Karpas-422 (cell line): ENCODE results near the gene VSIG10L2. TPM values are rescaled to one million over a fixed set of nuclear protein-coding genes. Genes with fewer than 3 reads are reported as not detected.

ENCODE experiments used
- DNase-seq: peaks from one replicate; pipeline ENCODE4 v3.0.0-alpha.2; 2015
- H2AFZ ChIP-seq: fragments of 200-600 bp; sonication (generic); 2 replicates; pipeline ENCODE4 v1.6.1; 2014; ENCODE audit warnings: antibody characterized with exemption, low read length, mixed read lengths
- H3K27ac ChIP-seq: fragments of 200-600 bp; sonication (generic); 2 replicates; pipeline ENCODE4 v1.5.1; 2014; ENCODE audit warnings: mild to moderate bottlenecking, low read length, moderate library complexity
- H3K27me3 ChIP-seq: fragments of 200-600 bp; sonication (generic); 2 replicates; pipeline ENCODE4 v1.6.1; 2014; ENCODE audit warnings: low read length, mixed read lengths
- H3K36me3 ChIP-seq: fragments of 200-600 bp; sonication (generic); 2 replicates; pipeline ENCODE4 v1.6.1; 2014; ENCODE audit warnings: low read length, mixed read lengths; ENCODE audit not compliant: insufficient read depth
- H3K4me1 ChIP-seq: fragments of 200-600 bp; sonication (generic); 2 replicates; pipeline ENCODE4 v1.6.1; 2014; ENCODE audit warnings: mild to moderate bottlenecking, low read length, mixed read lengths
- H3K4me2 ChIP-seq: fragments of 200-600 bp; sonication (generic); 2 replicates; pipeline ENCODE4 v1.6.1; 2014; ENCODE audit warnings: low read length, low read depth, mild to moderate bottlenecking; ENCODE audit not compliant: poor library complexity, severe bottlenecking
- H3K4me3 ChIP-seq: fragments of 200-600 bp; sonication (generic); 2 replicates; pipeline ENCODE4 v1.5.1; 2014; ENCODE audit warnings: mild to moderate bottlenecking, antibody characterized with exemption, low read length, mixed read lengths
- H3K79me2 ChIP-seq: fragments of 200-600 bp; sonication (generic); 2 replicates; pipeline ENCODE4 v1.6.1; 2014; ENCODE audit warnings: mild to moderate bottlenecking, low read length, mixed read lengths
- H3K9ac ChIP-seq: fragments of 200-600 bp; sonication (generic); 2 replicates; pipeline ENCODE4 v1.6.0; 2014; ENCODE audit warnings: low read length
- H3K9me2 ChIP-seq: fragments of 200-600 bp; sonication (generic), shearing (Covaris generic); replicated peaks from 2 replicates; pipeline ENCODE4 v1.6.0; 2014; ENCODE audit warnings: mild to moderate bottlenecking, low read length, moderate library complexity; ENCODE audit not compliant: insufficient read depth
- H3K9me3 ChIP-seq: fragments of 300-700, 200-600 bp; sonication (generic); 2 replicates; pipeline ENCODE4 v1.6.1; 2014; ENCODE audit warnings: low read length, mixed read lengths
- H4K20me1 ChIP-seq: fragments of 200-600 bp; sonication (generic); 2 replicates; pipeline ENCODE4 v1.6.1; 2014; ENCODE audit warnings: mild to moderate bottlenecking, antibody characterized with exemption, low read length, low read depth; ENCODE audit not compliant: insufficient read depth
- total RNA-seq: library from RNA; depleted of rRNA; stranded (reverse); fragments of >200 nt; shearing (Covaris generic); gene quantifications from 2 replicates; pipeline ENCODE4 v1.2.3, GENCODE V29; 2014; ENCODE audit warnings: low replicate concordance; rRNA removed

VSIG10L2 gene
- not detected in 2 replicates for total RNA-seq

DNA sequence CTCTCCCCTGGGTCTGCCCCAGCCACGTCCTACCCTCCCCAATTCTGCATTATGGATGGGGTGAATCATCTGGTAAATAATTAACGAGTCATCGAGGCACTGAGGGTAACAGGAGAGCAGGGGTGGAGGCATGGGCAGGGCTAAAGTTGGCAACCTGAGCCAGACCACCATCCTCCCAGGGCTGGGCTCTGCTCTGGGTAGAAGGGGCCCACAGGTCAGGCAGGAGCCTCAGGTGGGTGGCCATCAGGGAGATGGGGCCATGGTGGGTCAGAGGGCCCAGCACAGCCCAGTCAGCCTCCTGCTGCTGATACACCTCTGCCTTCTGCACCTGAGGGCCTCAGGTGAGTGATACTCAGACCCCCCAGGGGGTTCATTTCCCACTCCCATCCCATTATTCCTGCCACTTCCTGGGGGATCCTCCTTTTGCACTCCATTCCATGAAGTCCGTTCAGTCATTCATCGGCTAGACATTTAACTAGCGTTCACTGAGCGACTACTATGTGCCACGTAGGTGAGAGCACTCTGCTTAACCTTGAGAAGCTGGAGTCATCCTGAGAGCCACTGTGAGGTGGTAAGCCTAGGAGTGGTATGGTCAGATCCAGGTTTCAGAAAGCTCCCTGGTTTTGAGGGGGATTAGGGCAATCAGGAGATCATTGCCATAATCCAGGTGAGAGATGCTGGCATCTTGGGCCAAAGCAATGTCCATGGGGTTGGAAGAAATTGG, at the start of gene VSIG10L2:
TSS of gene VSIG10L2 (plus strand) at position 248 of the 724 bp plus-strand sequence. CDS start at position 260, 12 bp downstream.
- Histone ChIP-seq H3K4me2 (no peak within 1 kb of the TSS), H3K9me3 (no peaks in the 10 kb centered on the region), H3K27me3 (no peaks in the 10 kb centered on the region), H2AFZ (no peak within 1 kb of the TSS), H3K4me3 (no peak within 1 kb of the TSS), H3K9ac (no peak within 1 kb of the TSS), H3K9me2 (no peaks in the 10 kb centered on the region), H3K79me2 (no peaks in the 10 kb centered on the region), H3K36me3 (no peaks in the 10 kb centered on the region), H3K27ac (no peak within 1 kb of the TSS), H4K20me1 (no peaks in the 10 kb centered on the region), H3K4me1 (no peaks in the 10 kb centered on the region)
- DNase-seq: no peak

DNA sequence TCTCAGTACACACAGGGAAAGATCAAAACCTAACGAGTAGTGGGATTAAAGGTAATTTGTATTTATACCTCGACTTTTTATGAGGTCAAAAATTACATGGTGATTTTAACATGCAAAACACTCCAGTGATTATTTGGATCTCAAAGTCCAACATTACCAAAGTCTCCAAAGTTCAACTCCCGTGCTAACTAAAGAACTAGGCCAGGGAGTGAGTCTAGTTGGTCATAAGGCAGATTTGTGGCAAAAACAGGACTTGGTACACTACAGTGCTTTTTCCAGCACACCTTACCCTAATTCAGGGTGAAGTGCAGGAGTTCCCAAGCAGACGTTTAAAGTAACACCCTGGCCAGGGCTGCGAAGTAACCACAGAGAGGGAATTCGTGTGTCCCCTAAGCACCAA, 44.0 kb upstream of the VSIG10L2 start:
- H3K79me2 ChIP-seq: peaks cover 41% of the 10 kb centered on the region
- peaks cover 5% of the 10 kb centered on the region for H3K4me1 ChIP-seq
- DNase-seq: no peak
- no peaks in the 10 kb centered on the region for H4K20me1 ChIP-seq
- peak overlapping the region; percentile 62 for H3K4me2 ChIP-seq
- H3K9me2 ChIP-seq: no peaks in the 10 kb centered on the region
- H2AFZ ChIP-seq: no peak overlapping the region
- no peak overlapping the region for H3K9ac ChIP-seq
- no peaks in the 10 kb centered on the region for H3K27me3 ChIP-seq
- H3K9me3 ChIP-seq: no peaks in the 10 kb centered on the region
- H3K36me3 ChIP-seq: no peaks in the 10 kb centered on the region
- H3K4me3 ChIP-seq: peak overlapping the region; percentile 92; the same call in 1 of the 2 replicates
- H3K27ac ChIP-seq: no peak overlapping the region

DNA sequence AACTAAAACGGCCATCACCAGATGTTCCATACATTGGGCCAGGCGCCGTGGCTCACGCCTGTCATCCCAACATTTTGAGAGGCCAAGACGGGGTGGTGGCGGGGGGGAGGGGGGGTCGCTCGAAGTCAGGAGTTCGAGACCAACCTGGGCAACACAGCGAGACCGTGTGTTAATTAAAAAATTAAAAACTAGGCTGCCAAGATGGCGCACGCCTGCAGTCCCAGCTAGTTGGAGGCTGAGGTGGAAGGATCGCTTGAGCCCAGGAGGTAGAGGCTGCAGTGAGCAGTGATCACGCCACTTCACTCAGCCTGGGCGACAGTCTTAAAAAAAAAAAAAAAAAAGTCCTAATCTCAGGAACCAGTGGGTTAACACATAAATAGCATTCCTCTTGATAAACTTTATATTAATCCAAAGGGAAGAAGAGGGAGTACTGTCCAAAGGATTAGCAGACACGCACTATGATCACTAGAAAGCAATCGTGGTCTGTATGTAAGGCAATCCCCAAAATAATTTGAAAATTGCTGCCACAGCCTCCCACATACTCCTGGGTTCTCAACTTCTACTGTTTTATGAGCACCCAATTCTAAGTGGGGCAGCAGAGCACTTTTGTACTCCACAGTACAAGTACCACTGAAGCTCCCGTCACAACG, 43.4 kb upstream of the VSIG10L2 start:
- no peak for DNase-seq
- Histone ChIP-seq H3K9me3 (no peaks in the 10 kb centered on the region), H4K20me1 (no peaks in the 10 kb centered on the region), H3K4me1 (peaks cover 5% of the 10 kb centered on the region), H3K36me3 (no peaks in the 10 kb centered on the region), H3K27me3 (no peaks in the 10 kb centered on the region), H3K4me3 (peak overlapping the region; percentile 92), H3K4me2 (peak overlapping the region; percentile 62), H2AFZ (0 out of 2 replicates have a peak overlapping the region, but pooled peaks have one; percentile 71), H3K9ac (peak overlapping the region; percentile 79), H3K27ac (no peak overlapping the region), H3K9me2 (no peaks in the 10 kb centered on the region), H3K79me2 (peaks cover 38% of the 10 kb centered on the region)

DNA sequence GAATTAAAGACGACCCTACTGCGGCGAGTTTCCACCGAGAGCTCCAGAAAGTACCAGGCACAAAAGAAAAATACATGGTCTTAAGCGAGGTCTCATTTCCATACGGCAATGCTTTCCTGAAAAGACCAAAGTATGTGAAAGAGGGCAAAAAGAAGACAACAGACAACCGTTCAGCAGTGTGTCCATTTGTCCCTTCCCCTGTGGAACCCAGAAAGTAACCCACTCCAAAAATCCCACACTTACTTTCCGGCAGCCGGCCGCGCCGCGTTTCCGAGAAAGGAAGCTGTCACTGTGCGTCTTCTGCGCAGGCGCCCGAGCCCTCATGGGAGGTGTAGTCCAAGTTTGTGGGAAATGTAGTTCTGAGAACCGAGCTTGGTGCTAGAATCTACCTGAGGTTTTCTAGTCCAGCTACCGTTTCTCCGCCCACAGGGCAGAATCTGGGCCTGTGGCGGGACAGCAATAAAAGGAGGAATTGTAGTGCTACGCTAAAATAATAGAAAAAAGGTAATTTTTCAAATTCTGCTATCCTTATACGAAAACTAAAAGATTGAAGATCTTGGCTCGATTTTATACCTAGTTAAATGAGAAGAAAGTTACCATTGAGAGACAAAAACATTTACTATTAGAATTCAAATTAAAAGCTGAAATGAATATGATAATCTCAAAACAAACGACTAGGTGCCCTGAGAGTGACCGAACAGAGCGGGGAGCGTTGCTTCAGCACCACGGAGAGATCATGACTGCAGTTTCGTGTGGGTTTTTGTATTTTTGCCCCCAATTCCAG, 42.7 kb upstream of the VSIG10L2 start, which contains the start of gene PUS3:
TSS of gene PUS3 (minus strand) at position 280 of the 784 bp plus-strand sequence. CDS start 6,922 bp downstream, outside the sequence.
- Histone ChIP-seq H2AFZ (0 out of 2 replicates have a peak within 1 kb of the TSS, but pooled peaks have one; percentile 71), H3K4me1 (peaks cover 5% of the 10 kb centered on the region), H3K27ac (no peak within 1 kb of the TSS), H3K4me3 (peak within 1 kb of the TSS; percentile 92), H4K20me1 (no peaks in the 10 kb centered on the region), H3K9ac (peak within 1 kb of the TSS; percentile 79), H3K27me3 (no peaks in the 10 kb centered on the region), H3K4me2 (peak within 1 kb of the TSS; percentile 62), H3K9me2 (no peaks in the 10 kb centered on the region), H3K9me3 (no peaks in the 10 kb centered on the region), H3K79me2 (peaks cover 32% of the 10 kb centered on the region), H3K36me3 (no peaks in the 10 kb centered on the region)
- DNase-seq: peak; percentile 85

DNA sequence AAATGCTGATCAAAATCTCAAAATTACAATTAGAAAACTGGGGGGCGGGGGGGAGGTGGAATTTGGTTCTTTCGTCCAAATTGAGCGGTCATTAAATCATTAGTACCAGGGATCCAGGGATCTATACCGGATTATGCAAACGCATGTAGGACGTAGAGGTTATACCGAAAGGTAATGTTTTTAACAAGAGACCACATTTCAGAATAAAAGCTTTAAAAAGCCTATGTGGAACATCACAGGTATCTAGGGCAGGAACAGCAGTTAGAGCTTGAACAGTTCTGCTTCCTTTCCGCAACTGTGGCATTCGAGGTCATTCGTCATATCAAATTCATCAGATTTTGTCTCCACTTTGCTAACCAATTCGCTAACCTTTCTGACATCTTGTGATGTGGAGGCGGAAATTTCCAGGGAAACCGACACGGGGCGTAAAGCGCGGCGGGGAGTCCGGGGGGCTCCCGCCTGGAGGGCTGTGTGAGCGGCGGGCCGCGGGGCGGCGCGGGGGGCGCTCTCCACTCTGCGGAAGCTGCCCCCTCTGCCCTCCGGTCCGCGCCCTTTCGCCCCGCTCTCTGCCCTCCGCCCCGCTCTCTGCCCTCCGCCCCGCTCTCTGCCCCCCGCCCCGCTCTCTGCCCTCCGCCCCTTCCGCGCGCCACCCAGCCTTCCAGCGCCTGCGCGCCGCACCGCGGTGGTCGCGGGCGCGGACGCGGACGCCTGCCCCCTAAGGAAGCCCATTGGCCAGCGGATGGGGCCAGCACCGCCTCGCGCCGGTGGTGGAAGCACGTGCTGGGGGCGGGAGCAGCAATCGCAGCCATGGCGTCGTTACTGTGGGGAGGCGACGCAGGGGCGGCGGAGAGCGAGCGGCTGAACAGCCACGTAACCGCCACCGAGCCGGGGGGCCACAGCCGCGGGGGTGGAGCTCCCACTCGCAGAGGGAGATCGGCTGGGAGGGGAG, 41.9 kb upstream of the VSIG10L2 start, which contains the start of gene DDX25:
TSS of gene DDX25 (plus strand) at position 798 of the 949 bp plus-strand sequence. CDS start at position 808, 10 bp downstream.
- Histone ChIP-seq H3K4me1 (peaks cover 5% of the 10 kb centered on the region), H3K4me2 (no peak within 1 kb of the TSS), H3K27me3 (no peaks in the 10 kb centered on the region), H3K27ac (no peak within 1 kb of the TSS), H3K4me3 (peak within 1 kb of the TSS; percentile 92; the same call in 1 of the 2 replicates), H3K9ac (no peak within 1 kb of the TSS), H2AFZ (no peak within 1 kb of the TSS), H3K9me2 (no peaks in the 10 kb centered on the region), H4K20me1 (no peaks in the 10 kb centered on the region), H3K79me2 (peaks cover 26% of the 10 kb centered on the region), H3K36me3 (no peaks in the 10 kb centered on the region), H3K9me3 (no peaks in the 10 kb centered on the region)
- no peak for DNase-seq

DNA sequence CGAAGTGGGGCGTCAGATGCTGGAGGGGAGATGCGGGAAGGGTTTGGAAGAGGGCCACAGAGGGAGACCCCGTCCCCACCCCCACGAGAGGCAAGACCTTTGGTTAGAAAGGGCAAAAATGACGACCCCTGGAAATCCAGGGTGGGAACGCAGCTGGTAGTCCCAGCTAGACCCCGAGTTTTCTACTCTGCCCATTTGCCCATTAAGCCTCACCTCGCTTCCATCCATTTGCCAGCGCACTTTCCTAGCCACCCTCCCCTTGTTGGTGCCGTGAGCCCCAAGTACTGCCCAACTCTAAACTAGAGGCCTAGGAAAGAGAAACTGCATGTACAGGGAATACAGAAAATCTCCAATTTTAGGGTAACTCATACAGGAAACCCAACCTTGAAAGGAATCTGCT, 41.2 kb upstream of the VSIG10L2 start:
- Histone ChIP-seq H3K9me2 (no peaks in the 10 kb centered on the region), H3K4me3 (no peak overlapping the region), H3K27me3 (no peaks in the 10 kb centered on the region), H3K9me3 (no peaks in the 10 kb centered on the region), H4K20me1 (no peaks in the 10 kb centered on the region), H3K9ac (no peak overlapping the region), H3K27ac (no peak overlapping the region), H3K36me3 (no peaks in the 10 kb centered on the region), H3K4me2 (no peak overlapping the region), H2AFZ (no peak overlapping the region), H3K4me1 (peaks cover 5% of the 10 kb centered on the region), H3K79me2 (peaks cover 20% of the 10 kb centered on the region)
- no peak for DNase-seq

DNA sequence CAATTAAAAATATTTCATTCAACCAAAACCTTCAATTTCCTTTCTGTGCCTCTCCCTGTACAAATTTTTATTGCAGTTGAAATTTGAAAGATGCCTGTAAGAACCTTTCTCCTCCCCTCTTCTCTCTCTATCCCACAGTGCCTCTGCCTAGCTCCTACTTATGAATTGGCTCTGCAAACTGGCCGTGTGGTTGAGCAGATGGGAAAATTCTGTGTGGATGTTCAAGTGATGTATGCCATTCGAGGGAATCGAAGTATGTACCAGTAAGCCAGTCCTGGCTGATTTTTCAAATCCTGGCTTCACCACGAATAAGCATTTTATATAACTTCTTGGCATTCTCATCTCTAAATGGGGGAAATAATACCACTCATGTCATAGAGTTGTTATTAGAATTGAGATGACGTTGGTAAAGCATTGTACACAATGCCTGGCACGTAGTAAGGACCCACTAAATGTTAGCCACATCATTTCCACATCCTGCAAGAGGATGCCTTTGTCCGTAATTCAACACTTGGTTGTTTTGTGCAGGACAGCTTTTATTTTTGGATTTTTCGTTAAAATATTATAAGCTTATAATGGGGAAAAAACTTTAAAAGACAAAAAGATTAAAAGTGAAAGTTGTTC, 35.5 kb upstream of the VSIG10L2 start:
- no peak overlapping the region for H3K27ac ChIP-seq
- H3K4me2 ChIP-seq: no peak overlapping the region
- no peaks in the 10 kb centered on the region; the same call in 1 of the 2 replicates for H3K4me1 ChIP-seq
- H3K36me3 ChIP-seq: no peaks in the 10 kb centered on the region
- no peaks in the 10 kb centered on the region for H3K9me2 ChIP-seq
- DNase-seq: no peak
- no peak overlapping the region for H3K4me3 ChIP-seq
- no peaks in the 10 kb centered on the region for H3K9me3 ChIP-seq
- no peaks in the 10 kb centered on the region for H3K79me2 ChIP-seq
- H3K27me3 ChIP-seq: no peaks in the 10 kb centered on the region
- no peak overlapping the region for H2AFZ ChIP-seq
- no peaks in the 10 kb centered on the region for H4K20me1 ChIP-seq
- no peak overlapping the region for H3K9ac ChIP-seq
